Stimulated activated CD4-positive, alpha-beta T cell treated with anti-CD3 and anti-CD28 coated beads, Interleukin-12 subunit alpha, Interleukin-12 subunit beta, amount 100 ng/mL, for 24 hours (primary cell): ENCODE measurements around the gene PSME3.
A peak's percentile ranks its signal among the peaks of the same experiment; 100 is the strongest.

ENCODE experiments used
- DNase-seq, 2 experiments: peaks; one replicate each; pipeline ENCODE4 v3.0.0-alpha.2; 2020; ENCODE audit warnings: low read depth in 2 of 2

PSME3 gene, protein sequence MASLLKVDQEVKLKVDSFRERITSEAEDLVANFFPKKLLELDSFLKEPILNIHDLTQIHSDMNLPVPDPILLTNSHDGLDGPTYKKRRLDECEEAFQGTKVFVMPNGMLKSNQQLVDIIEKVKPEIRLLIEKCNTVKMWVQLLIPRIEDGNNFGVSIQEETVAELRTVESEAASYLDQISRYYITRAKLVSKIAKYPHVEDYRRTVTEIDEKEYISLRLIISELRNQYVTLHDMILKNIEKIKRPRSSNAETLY

GRCh38 chr17:42832934-42833766, at the start of gene PSME3:
Gene PSME3 (plus strand): TSS chr17:42833397. CDS start chr17:42833632, 235 bp downstream.
- peak; percentile 82 to 87 for DNase-seq

- no peak for DNase-seq
These were observed 49.4 kb upstream of the PSME3 start for GRCh38 chr17:42783791-42784138.

DNA sequence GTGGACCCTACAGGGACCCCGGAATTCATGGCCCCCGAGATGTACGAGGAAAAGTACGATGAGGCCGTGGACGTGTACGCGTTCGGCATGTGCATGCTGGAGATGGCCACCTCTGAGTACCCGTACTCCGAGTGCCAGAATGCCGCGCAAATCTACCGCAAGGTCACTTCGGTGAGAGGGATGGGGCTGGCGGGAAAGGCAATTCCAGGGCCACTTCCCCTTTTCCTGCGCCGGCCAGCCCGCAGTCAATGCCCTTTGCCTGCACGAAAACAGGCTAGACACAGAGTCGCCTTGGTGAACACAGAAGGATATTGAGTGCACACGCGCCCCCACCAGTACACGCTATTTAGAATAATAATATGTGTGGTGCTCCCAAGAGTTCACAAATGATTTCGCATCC, 48.8 kb upstream of the PSME3 start:
- no peak for DNase-seq

DNA sequence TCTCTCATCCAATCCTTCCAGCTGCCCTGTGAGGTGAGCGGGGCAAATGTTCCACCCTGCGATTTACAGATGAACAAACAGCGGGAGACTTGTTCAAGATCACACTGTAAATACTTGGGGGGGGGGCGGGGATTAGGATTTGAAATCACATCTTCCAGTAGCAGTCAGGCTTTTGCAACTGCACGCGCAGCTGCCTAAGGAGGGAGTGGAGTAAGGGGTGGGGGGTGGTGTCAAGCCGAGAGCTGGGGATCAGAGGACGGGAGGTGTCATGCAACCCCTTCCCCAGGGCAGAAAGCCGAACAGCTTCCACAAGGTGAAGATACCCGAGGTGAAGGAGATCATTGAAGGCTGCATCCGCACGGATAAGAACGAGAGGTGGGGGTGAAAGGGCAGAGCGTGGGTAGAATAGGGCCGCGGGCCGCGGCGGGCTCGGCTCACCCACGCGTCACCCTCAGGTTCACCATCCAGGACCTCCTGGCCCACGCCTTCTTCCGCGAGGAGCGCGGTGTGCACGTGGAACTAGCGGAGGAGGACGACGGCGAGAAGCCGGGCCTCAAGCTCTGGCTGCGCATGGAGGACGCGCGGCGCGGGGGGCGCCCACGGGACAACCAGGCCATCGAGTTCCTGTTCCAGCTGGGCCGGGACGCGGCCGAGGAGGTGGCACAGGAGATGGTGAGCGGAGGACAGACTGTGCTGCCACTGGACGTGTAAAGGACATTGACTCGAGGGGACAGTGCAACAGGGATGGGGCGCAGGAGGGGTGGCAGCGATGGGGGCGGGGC, 48.2 kb upstream of the PSME3 start:
- DNase-seq, result no peak

GRCh38 chr17:42787266-42787665, 45.9 kb upstream of the PSME3 start:
- DNase-seq, result no peak

- no peak for DNase-seq
These were observed 41.2 kb upstream of the PSME3 start for GRCh38 chr17:42791948-42792347.

DNA sequence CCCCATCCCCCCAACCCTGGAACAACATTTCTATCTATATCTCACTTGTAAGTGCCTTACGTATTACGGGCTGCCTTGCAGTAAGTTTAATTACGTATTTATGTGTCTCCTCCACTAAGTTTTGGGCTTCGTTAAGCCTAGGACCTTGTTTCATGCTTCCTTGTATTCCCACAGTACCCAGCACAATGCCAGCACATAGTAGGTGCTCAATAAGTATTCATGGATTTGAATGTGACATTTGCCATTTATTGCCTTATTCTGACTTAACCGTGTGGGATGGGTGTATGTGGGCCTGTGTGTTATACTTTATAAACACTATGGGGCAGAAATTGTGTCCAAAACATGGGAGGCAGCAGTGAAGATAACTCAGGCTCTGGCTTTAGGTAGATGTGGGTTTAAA, 40.7 kb upstream of the PSME3 start:
- DNase-seq, result no peak

DNA sequence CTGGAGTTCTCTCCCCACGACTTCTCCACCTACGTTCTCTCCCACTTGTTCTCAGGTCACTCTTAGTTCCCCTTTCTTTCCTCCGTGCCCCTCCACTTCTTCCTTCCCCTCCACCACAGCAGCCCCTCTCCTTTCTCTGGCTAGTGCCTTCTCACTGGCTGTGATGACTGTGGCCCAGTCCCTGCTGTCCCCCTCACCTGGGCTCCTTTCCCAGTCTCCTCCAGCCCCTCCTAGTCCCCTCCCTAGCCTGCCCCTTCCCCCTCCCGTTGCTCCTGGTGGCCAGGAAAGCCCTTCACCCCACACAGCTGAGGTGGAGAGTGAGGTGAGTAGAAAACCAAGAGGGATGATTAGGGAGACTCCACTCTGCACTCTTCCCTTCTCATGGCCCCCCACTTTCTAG, 38.1 kb upstream of the PSME3 start:
- DNase-seq, result no peak

- DNase-seq, result no peak
These were observed 37.7 kb upstream of the PSME3 start for GRCh38 chr17:42795465-42795864.

DNA sequence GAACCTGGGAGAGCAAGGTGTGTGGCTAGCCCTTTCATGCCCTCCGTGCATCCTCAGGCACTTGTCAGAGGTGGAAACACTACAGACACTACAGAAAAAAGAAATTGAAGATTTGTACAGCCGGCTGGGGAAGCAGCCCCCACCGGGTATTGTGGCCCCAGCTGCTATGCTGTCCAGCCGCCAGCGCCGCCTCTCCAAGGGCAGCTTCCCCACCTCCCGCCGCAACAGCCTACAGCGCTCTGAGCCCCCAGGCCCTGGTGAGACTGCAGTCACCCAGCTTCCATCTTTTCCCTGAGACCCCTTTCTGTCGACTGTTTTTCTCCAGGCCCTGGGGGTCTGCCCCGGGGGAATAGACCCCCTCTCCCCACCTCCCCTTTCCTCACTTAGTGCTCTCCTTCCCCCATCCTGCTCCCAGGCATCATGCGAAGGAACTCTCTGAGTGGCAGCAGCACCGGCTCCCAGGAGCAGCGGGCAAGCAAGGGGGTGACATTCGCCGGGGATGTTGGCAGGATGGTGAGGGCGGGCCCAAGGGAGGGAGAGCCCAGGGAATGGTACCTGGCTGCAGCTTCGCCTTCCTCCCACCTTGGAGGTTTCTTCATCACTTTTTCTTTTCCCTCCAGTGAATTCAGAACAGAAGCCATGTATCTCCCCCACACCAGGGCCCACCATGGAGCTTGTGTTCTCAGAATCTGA, 37.0 kb upstream of the PSME3 start:
- DNase-seq, result no peak

GRCh38 chr17:42797067-42798007, 35.9 kb upstream of the PSME3 start:
- no peak for DNase-seq

GRCh38 chr17:42798011-42798382, 35.2 kb upstream of the PSME3 start:
- no peak for DNase-seq

DNA sequence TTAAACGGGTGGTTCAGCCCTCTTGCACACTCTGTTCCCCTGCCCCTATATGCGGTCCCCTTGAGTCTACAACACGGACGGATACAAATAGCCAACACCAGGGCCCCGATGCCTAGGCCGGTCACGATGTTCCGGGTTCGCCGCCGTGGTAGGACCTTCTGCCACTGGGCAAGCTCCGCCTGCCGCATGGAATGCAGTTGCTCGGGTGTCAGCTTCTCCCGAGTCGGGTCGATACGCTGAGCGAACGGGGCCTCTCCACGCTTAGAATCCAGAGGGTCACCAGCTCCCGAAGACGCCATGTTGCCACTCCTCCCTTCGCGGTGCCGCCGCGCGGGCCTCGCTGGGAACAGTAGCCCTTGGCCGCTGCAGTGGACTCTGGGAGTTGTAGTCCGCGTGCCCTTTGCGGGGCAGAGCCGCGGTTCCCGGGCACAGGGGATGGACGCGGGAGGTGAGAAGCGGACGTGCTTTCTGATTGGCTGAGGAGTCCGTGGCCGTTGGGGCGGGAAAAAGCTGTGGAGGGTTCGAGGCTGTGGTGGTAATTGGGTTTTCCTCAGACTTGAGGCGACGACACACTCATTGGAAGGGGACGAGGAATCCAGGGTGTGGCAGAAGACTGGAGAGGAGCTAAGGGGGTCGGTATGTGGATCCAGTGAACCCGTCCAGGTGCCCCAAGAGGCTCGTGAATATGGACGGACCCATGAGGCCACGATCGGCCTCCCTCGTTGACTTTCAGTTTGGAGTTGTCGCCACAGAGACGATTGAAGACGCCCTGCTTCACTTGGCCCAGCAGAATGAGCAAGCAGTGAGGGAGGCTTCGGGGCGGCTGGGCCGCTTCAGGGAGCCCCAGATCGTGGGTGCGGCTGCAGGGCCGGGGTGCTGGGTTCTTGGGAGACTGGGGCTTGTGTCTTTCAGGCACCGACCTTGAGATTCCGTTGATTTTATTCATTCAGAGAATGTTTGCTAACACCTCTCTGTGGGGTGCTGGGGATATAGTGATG, 34.5 kb upstream of the PSME3 start, which contains the start of the genes CNTD1 and COA3:
Gene CNTD1 (plus strand): TSS at position 479 of the 998 bp plus-strand sequence. CDS start 207 bp downstream, at position 686.
Gene COA3 (minus strand): TSS at position 322 of the 998 bp plus-strand sequence. CDS start 23 bp downstream, at position 299.
- peak; percentile 70 to 78 for DNase-seq

- no peak for DNase-seq
These were observed 29.9 kb upstream of the PSME3 start for GRCh38 chr17:42803074-42803883.

- no peak for DNase-seq
These were observed 28.3 kb upstream of the PSME3 start for GRCh38 chr17:42804918-42805367.

GRCh38 chr17:42806249-42806648, 26.9 kb upstream of the PSME3 start:
- no peak for DNase-seq

- no peak for DNase-seq
These were observed 23.9 kb upstream of the PSME3 start for GRCh38 chr17:42809250-42809649.

DNA sequence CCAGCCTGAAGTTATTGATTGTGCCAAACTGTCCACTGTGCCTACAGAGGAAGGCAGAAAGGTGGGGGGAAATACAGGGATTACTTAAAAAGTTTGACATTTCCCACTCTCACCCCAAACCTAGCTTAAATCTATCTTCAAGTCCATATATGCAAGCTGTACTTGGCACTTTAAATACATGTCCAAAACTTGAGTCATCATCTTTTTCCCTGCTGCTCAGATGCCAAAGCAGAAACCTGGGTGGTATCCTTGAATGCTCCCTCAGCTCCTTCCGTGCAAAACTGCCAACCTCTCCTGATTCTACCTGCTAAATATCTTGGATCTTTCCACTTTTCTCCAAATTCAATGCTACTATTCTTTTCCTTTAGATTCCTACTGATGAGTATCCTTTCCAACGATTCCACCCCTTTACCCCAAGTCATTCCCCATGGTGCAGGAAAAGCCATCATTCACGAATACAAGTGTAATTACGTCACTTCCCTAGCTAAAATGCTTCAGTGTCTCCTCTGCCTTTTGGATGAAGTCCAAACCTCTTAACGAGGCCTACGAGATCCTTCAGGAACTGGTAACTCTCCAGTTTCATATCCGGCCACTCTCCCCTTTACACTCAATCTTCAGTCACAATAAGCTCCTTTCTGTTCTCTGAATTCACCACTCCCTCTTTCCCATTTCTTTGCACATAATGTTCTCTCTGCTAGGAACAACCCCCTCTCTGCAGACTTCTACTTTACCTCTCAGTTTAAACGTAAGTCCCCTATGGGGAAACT, 18.4 kb upstream of the PSME3 start:
- DNase-seq, result no peak
